Memory B cell (primary cell): ENCODE results near the gene OR6C68.
"Not testable (repeated sequence)": the region's sequence is repeated elsewhere in the genome, so short reads cannot be mapped to it uniquely, and the experiment has no call there.

ENCODE experiments used
- ATAC-seq: fragments of 150-1000 bp; cut with Tn5 transposase; 2 replicates; pipeline ENCODE4 v1.10.0; 2021; ENCODE audit warnings: low read depth, mild to moderate bottlenecking, moderate library complexity
- DNase-seq, 2 donors: peaks; one replicate each; pipeline ENCODE4 v3.0.0; 2022; ENCODE audit warnings: low spot score in 2 of 2
- H3K27ac Mint-ChIP-seq: one replicate; pipeline ENCODE4 v1.8.0; 2022; ENCODE audit warnings: mild to moderate bottlenecking, moderate library complexity, mixed read lengths
- H3K27me3 Mint-ChIP-seq: one replicate; pipeline ENCODE4 v1.8.0; 2022; ENCODE audit warnings: mixed read lengths
- H3K36me3 Mint-ChIP-seq: one replicate; pipeline ENCODE4 v1.8.0; 2022; ENCODE audit warnings: mild to moderate bottlenecking, mixed read lengths
- H3K4me1 Mint-ChIP-seq: one replicate; pipeline ENCODE4 v1.8.0; 2022; ENCODE audit warnings: mixed read lengths
- H3K4me3 Mint-ChIP-seq: one replicate; pipeline ENCODE4 v1.8.0; 2022; ENCODE audit warnings: mild to moderate bottlenecking, moderate library complexity, mixed read lengths
- H3K9me3 Mint-ChIP-seq: one replicate; pipeline ENCODE4 v1.8.0; 2022; ENCODE audit warnings: mixed read lengths

The OR6C68 gene

GRCh38 chr12:55492078-55492477 is at the start of gene OR6C68:
OR6C68 (plus strand) TSS chr12:55492378; CDS start chr12:55492378, 0 bp downstream.
- DNase-seq: no peak
- H3K4me1 Mint-ChIP-seq: peaks cover under 1% of the 10 kb centered on the region
- no peak within 1 kb of the TSS for H3K4me3 Mint-ChIP-seq
- ATAC-seq: no peak
- H3K27me3 Mint-ChIP-seq: peaks cover 2% of the 10 kb centered on the region
- H3K9me3 Mint-ChIP-seq: no peaks in the 10 kb centered on the region
- no peaks in the 10 kb centered on the region for H3K36me3 Mint-ChIP-seq
- no peak within 1 kb of the TSS for H3K27ac Mint-ChIP-seq

- ATAC-seq: no peak
- no peaks in the 10 kb centered on the region for H3K36me3 Mint-ChIP-seq
- H3K4me1 Mint-ChIP-seq: peaks cover 7% of the 10 kb centered on the region
- no peak for DNase-seq
- peaks cover 10% of the 10 kb centered on the region for H3K9me3 Mint-ChIP-seq
- H3K4me3 Mint-ChIP-seq: no peak within 1 kb of the TSS
- H3K27me3 Mint-ChIP-seq: peaks cover 1% of the 10 kb centered on the region
- no peak within 1 kb of the TSS for H3K27ac Mint-ChIP-seq
Measured at GRCh38 chr12:55443776-55444175, 48.4 kb upstream of the OR6C68 start, which contains the start of gene OR6C2. OR6C2 (plus strand) TSS chr12:55444076; CDS start chr12:55452214, 8,138 bp downstream.

GRCh38 chr12:55445357-55445756 is 46.8 kb upstream of the OR6C68 start:
- DNase-seq (no peak), ATAC-seq (no peak)
- H3K9me3 Mint-ChIP-seq: peaks cover 6% of the 10 kb centered on the region
- peaks cover 7% of the 10 kb centered on the region for H3K4me1 Mint-ChIP-seq
- H3K27ac Mint-ChIP-seq: no peak overlapping the region
- peaks cover 1% of the 10 kb centered on the region for H3K27me3 Mint-ChIP-seq
- H3K4me3 Mint-ChIP-seq: no peak overlapping the region
- no peaks in the 10 kb centered on the region for H3K36me3 Mint-ChIP-seq

- Mint-ChIP-seq H3K4me1 (peaks cover 7% of the 10 kb centered on the region), H3K4me3 (no peak overlapping the region), H3K36me3 (no peaks in the 10 kb centered on the region), H3K9me3 (peaks cover 2% of the 10 kb centered on the region), H3K27ac (no peak overlapping the region), H3K27me3 (peaks cover 1% of the 10 kb centered on the region)
- DNase-seq (no peak), ATAC-seq (no peak)
Measured at GRCh38 chr12:55446326-55446725, 45.9 kb upstream of the OR6C68 start.

GRCh38 chr12:55448825-55449224 is 43.4 kb upstream of the OR6C68 start:
- Mint-ChIP-seq H3K9me3 (no peaks in the 10 kb centered on the region), H3K36me3 (no peaks in the 10 kb centered on the region), H3K27ac (no peak overlapping the region), H3K4me1 (peaks cover 6% of the 10 kb centered on the region), H3K27me3 (peaks cover 1% of the 10 kb centered on the region), H3K4me3 (no peak overlapping the region)
- no peak for DNase-seq
- no peak for ATAC-seq

DNA sequence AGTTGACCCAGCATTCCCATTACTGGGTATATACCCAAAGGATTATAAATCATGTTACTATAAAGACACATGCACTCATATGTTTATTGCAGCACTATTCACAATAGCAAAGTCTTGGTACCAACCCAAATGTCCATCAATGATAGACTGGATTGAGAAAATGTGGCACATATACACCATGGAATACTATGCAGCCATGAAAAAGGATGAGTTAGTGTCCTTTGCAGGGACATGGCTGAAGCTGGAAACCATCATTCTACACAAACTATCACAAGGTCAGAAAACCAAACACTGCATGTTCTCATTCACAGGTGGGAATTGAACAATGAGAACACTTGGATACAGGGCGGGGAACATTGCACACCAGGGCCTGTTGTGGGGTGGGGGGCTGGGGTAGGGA is 27.3 kb upstream of the OR6C68 start:
- ATAC-seq, H3K27ac Mint-ChIP-seq, DNase-seq, H3K9me3 Mint-ChIP-seq, H3K36me3 Mint-ChIP-seq, H3K4me3 Mint-ChIP-seq, H3K27me3 Mint-ChIP-seq: not testable (repeated sequence)
- H3K4me1 Mint-ChIP-seq: peaks cover 15% of the 10 kb centered on the region

DNA sequence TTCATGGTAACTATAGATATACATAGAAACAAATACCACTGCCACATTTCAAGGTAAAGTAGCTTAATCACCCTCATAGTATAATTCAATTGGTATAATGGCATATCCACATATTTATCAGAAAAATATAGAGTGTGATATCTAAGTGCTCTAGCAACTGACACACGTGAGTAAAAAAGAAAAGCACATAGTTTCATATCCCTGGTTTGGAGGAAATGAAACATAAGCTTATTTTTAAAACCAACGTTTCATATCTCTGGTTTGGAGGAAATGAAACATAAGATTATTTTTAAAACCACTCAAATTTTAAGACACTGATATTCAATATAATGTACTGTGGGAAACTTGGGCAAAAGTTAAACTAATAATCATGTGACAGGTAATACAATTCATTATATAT is 24.3 kb upstream of the OR6C68 start:
- peaks cover 4% of the 10 kb centered on the region for H3K9me3 Mint-ChIP-seq
- peaks cover 15% of the 10 kb centered on the region for H3K4me1 Mint-ChIP-seq
- peak overlapping the region; percentile 5 for H3K4me3 Mint-ChIP-seq
- DNase-seq (no peak), ATAC-seq (peak; percentile 83)
- H3K27ac Mint-ChIP-seq: no peak overlapping the region
- H3K27me3 Mint-ChIP-seq: no peaks in the 10 kb centered on the region
- peaks cover 3% of the 10 kb centered on the region for H3K36me3 Mint-ChIP-seq

- peaks cover 15% of the 10 kb centered on the region for H3K4me1 Mint-ChIP-seq
Measured at GRCh38 chr12:55469291-55469690, 22.9 kb upstream of the OR6C68 start.

GRCh38 chr12:55470088-55470829 is 21.9 kb upstream of the OR6C68 start, which contains the start of gene OR6C70:
OR6C70 (minus strand) TSS chr12:55470138; CDS start chr12:55470138, 0 bp downstream.
- H3K4me3 Mint-ChIP-seq: no peak within 1 kb of the TSS
- no peak for ATAC-seq
- H3K27ac Mint-ChIP-seq: no peak within 1 kb of the TSS
- no peaks in the 10 kb centered on the region for H3K27me3 Mint-ChIP-seq
- H3K9me3 Mint-ChIP-seq: no peaks in the 10 kb centered on the region
- peaks cover 15% of the 10 kb centered on the region for H3K4me1 Mint-ChIP-seq
- no peaks in the 10 kb centered on the region for H3K36me3 Mint-ChIP-seq
- no peak for DNase-seq

More at GRCh38 chr12:55469291-55469690, 22.9 kb upstream of the OR6C68 start:
- H3K27ac Mint-ChIP-seq: no peak overlapping the region
- DNase-seq (no peak), ATAC-seq (no peak)
- no peak overlapping the region for H3K4me3 Mint-ChIP-seq
- no peaks in the 10 kb centered on the region for H3K27me3 Mint-ChIP-seq
- H3K36me3 Mint-ChIP-seq: peaks cover 3% of the 10 kb centered on the region
- H3K9me3 Mint-ChIP-seq: no peaks in the 10 kb centered on the region

- ATAC-seq (no peak), DNase-seq (no peak)
- Mint-ChIP-seq H3K36me3 (no peaks in the 10 kb centered on the region), H3K27me3 (no peaks in the 10 kb centered on the region), H3K9me3 (no peaks in the 10 kb centered on the region), H3K27ac (no peak overlapping the region), H3K4me1 (peaks cover 7% of the 10 kb centered on the region), H3K4me3 (no peak overlapping the region)
Measured at GRCh38 chr12:55472264-55472663, 19.9 kb upstream of the OR6C68 start.

GRCh38 chr12:55479136-55479535 is 13.0 kb upstream of the OR6C68 start:
- H3K9me3 Mint-ChIP-seq, ATAC-seq, H3K27me3 Mint-ChIP-seq, H3K4me3 Mint-ChIP-seq, H3K36me3 Mint-ChIP-seq, DNase-seq, H3K27ac Mint-ChIP-seq, H3K4me1 Mint-ChIP-seq: not testable (repeated sequence)

DNA sequence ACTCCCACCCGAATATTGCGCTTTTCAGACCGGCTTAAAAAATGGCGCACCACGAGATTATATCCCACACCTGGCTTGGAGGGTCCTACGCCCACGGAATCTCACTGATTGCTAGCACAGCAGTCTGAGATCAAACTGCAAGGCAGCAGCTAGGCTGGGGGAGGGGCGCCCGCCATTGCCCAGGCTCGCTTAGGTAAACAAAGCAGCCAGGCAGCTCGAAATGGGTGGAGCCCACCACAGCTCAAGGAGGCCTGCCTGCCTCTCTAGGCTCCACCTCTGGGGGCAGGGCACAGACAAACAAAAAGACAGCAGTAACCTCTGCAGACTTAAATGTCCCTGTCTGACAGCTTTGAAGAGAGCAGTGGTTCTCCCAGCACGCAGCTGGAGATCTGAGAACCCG is 7.9 kb upstream of the OR6C68 start:
- not testable (repeated sequence) for H3K36me3 Mint-ChIP-seq, H3K4me1 Mint-ChIP-seq, H3K9me3 Mint-ChIP-seq, ATAC-seq, H3K27ac Mint-ChIP-seq, H3K4me3 Mint-ChIP-seq, H3K27me3 Mint-ChIP-seq, DNase-seq

DNA sequence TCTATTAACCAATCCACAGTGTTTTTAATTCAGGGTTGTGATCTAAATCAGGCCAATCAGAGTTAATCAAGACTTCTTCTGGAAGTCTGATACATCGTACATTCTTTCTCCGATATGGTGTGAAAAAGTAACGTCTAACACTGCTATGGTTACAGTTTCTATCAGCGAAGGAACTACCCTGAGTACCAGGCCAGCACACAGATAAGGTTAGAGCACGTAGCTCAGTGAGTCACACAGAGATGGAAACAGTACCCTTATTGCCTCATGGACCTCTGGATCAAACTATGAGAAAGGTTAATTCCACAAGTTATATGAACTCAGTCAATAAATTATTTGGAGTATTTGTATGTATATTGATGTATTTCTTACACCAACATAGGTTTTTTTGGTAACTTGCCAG is 3.3 kb downstream of the OR6C68 start:
- Mint-ChIP-seq H3K36me3 (no peaks in the 10 kb centered on the region), H3K9me3 (no peaks in the 10 kb centered on the region), H3K4me3 (no peak overlapping the region), H3K27ac (no peak overlapping the region), H3K4me1 (peaks cover 9% of the 10 kb centered on the region), H3K27me3 (peaks cover 3% of the 10 kb centered on the region)
- DNase-seq: no peak
- no peak for ATAC-seq

GRCh38 chr12:55499231-55499630 is 7.1 kb downstream of the OR6C68 start:
- no peak overlapping the region for H3K4me3 Mint-ChIP-seq
- no peak for DNase-seq
- no peaks in the 10 kb centered on the region for H3K36me3 Mint-ChIP-seq
- peaks cover 9% of the 10 kb centered on the region for H3K4me1 Mint-ChIP-seq
- no peak for ATAC-seq
- H3K27me3 Mint-ChIP-seq: peaks cover 1% of the 10 kb centered on the region
- no peaks in the 10 kb centered on the region for H3K9me3 Mint-ChIP-seq
- H3K27ac Mint-ChIP-seq: no peak overlapping the region

DNA sequence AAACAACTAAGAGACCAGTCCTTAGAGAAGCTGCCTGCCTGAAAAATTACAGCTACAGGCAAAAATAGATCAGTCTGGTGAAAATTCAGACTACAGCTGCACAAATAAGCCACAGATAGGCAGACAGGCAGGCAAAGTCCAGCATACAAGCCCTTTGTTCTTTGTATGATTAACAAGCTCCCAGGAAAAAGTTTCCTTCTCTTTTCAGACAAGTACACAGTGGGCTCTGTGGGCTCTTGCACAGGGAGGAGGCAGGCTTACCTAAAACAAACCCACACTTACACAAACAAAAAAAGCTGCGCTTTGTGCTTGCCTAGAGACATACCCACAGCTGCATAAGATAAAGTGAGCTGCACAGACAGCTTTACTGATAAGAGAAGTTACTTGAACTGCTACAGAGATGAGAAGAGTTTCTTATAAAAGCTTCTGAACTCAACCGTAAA is 7.7 kb downstream of the OR6C68 start:
- H3K27me3 Mint-ChIP-seq: peaks cover 1% of the 10 kb centered on the region
- ATAC-seq (no peak), DNase-seq (no peak)
- no peaks in the 10 kb centered on the region for H3K36me3 Mint-ChIP-seq
- no peak overlapping the region for H3K4me3 Mint-ChIP-seq
- H3K27ac Mint-ChIP-seq: no peak overlapping the region
- peaks cover 9% of the 10 kb centered on the region for H3K4me1 Mint-ChIP-seq
- no peaks in the 10 kb centered on the region for H3K9me3 Mint-ChIP-seq
